SIG-M5 treated with dmso at 0.1 percent for 504 hours (cell line): ENCODE results near the gene SCGB1D1.
A peak's percentile ranks its signal among the peaks of the same experiment; 100 is the strongest.
"Not testable (repeated sequence)": the region's sequence is repeated elsewhere in the genome, so short reads cannot be mapped to it uniquely, and the experiment has no call there.

ENCODE experiments used
- DNase-seq: peaks from one replicate; lab custom pipeline; 2025; ENCODE audit not compliant: unreplicated experiment; lab: John Stamatoyannopoulos, UW

The SCGB1D1 gene

GRCh38 chr11:62157603-62158002 is 32.4 kb upstream of the SCGB1D1 start:
- DNase-seq = no peak

DNA sequence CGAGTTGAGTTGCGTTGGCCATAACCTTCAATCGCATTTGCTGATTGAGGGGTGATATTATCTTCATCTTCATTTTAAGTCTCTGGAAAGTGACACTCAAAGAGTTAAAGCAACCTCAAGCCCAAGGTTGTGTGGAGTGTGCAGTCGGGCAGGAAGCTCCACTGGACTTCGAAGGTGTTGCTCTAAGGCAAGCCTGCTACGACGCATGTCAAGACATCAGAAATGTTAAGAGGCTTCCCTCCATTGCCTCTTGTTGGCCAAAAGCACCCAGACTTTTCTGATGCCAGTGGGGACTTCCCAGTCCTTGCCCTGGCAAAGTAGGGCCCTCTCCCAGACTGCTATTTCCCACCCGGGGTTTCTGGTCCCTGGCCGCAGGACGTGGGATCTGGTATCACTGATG is 23.6 kb upstream of the SCGB1D1 start:
- DNase-seq = no peak

DNA sequence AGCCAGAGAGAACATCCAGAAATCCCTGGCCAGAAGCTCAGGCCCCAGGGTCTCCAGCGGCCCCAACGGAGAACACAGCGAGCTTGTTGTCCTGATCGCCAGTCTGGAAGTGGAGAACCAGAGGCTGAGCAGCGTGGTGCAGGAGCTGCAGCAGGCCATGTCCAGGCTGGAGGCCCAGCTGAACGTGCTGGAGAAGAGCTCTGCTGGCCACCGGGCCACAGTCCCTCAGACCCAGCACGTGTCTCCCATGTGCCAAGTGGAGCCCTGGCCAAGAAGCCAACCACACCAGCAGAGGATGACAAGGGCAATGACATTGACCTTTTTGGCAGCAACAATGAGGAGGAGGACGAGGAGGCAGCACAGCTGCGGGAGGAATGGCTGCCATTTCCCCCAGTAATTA is 20.6 kb upstream of the SCGB1D1 start:
- no peak for DNase-seq

GRCh38 chr11:62169935-62170334 is 20.1 kb upstream of the SCGB1D1 start:
- no peak for DNase-seq

DNA sequence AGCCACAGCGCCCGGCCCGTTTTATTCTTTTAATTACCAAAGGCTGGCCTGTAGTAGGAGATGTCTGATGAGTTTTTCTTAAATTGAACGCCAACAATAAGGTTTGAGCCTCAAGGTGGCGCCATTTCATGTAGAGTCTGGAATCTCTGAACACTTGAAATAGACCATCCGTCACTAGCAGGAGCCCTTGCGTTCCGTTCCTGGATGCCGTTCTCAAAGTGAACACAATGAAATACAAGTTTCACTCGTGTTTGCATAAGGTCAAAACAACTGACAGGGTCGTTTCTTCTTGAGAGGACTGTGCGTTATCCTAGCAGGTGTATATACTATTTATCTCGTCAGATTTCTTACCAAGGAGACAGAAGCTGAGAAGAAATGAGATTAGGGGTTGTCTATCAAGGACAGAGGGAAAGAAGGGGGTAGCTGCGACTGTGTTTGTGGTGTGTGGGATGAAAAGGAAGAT is 18.7 kb upstream of the SCGB1D1 start:
- DNase-seq = peak; percentile 88

- no peak for DNase-seq
Observed at GRCh38 chr11:62172294-62172693, 17.7 kb upstream of the SCGB1D1 start.

GRCh38 chr11:62176766-62177165 is 13.2 kb upstream of the SCGB1D1 start:
- DNase-seq = no peak

- DNase-seq = no peak
Observed at GRCh38 chr11:62179995-62180394, 10.0 kb upstream of the SCGB1D1 start.

- no peak for DNase-seq
Observed at GRCh38 chr11:62181097-62181496, 8.9 kb upstream of the SCGB1D1 start.

DNA sequence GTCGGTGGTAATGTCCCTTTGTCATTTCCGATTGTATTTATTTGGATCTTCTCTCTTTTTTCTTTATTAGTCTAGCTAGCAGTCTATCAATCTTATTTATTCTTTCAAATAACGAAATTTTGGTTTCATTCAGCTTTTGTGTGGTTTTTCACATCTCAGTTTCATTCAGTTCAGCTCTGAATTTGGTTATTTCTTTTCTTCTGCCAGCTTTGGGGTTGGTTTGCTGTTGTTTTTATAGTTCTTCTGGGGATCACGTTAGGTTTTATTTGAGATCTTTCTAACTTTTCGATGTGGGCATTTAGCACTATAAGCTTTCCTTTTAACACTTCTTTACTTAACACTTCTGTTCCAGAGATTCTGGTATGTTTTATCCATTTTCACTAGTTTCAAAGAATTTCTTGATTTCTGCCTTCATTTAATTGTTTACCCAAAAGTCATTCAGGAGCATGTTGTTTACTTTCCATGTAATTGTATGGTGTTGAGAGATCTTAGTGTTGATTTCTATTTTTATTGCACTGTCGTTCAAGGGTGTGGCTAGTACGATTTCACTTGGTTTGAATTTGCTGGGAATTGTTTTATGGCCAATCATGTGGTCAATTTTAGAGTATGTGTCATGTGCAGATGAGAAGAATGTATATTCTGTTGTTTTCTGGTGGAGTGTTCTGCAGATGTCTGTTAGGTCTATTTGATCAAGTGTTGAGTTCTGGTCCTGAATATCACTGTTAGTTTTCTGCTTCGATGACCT is 7.7 kb upstream of the SCGB1D1 start:
- DNase-seq = no peak

DNA sequence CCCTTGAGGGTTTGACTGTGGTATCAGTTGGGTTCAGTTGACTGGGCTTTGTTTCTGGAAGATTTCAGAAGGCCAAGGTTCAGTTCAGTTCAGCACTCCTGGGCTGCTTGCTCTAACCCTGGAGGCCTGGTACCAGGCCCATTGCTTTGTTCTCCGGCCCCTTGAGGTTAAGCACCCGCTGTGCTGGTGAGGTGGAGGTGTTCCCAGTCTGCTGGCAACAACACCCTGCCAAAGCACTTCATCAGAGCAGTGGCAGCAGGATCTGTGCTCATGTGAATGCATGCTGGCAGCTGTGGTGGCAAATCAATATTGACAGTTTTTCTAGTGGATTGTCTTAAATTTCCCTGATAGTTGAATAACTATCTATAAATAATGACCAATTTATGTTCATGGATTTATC is 3.8 kb upstream of the SCGB1D1 start:
- no peak for DNase-seq

GRCh38 chr11:62193952-62194351 is 3.9 kb downstream of the SCGB1D1 start:
- no peak for DNase-seq

DNA sequence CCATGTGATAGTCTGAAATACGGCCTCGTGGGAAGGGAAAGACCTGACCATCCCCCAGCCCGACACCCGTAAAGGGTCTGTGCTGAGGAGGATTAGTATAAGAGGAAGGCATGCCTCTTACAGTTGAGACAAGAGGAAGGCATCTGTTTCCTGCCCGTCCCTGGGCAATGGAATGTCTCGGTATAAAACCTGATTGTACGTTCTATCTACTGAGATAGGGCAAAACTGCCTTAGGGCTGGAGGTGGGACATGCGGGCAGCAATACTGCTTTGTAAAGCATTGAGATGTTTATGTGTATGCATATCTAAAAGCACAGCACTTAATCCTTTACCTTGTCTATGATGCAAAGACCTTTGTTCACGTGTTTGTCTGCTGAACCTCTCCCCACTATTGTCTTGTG is 5.0 kb downstream of the SCGB1D1 start:
- not testable (repeated sequence) for DNase-seq

DNA sequence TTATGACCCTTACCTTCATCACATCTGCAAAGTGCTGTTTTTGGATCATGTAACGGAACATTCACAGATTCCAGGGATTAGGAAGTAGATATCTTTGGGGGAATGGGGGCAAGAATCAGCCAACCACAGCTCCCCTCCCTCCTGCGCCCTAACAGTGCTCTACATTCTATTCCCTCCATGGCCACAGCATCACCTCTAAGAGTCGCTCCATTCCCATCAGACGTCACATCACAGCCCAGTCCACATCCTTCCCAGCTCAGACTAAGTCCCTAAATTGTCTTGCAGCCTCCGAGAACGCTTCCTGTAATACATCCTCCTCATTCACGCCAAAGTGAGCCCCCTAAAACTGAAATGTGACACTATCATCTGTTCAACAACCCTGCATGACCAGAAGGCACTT is 5.9 kb downstream of the SCGB1D1 start:
- DNase-seq = no peak

- DNase-seq = not testable (repeated sequence)
Observed at GRCh38 chr11:62197400-62197799, 7.4 kb downstream of the SCGB1D1 start.

- no peak for DNase-seq
Observed at GRCh38 chr11:62201376-62201775, 11.4 kb downstream of the SCGB1D1 start.

DNA sequence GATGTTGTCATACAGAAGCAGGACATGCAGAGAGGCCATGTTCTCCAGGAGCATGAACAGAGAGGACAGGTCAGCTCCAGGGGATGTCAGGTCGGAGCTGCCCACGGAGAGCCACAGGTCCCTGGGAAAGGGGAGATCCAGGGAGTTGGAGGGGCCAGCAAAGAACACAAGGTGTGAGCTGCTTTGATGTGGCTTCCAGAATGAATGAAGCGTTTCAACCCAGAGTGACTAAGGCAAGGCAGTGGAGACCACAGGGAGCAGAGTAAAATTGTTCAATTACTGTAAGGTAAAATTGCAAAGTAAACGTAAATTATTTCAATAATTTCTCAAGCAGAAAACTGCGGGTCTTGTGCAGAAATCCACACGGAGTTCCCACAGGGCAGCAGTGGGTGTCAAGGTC is 12.9 kb downstream of the SCGB1D1 start:
- DNase-seq = no peak

DNA sequence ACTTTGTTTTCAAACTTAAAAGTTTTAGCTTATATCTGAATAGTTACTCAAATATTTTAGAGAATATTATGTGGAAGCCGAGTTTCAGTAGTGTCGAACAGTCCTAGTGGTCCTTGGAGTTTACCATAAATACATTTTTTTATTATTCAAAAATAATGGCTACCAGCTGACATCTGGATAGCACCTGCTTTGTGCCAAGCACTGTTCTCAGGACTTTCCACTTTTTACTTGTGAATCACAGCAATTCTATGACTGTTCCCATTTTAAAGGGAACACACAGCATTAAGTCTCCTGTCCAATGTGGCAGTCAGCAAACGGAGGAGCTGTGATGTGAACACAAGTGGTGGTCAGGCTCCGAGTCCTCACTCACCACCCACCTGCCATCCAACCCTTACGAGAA is 14.4 kb downstream of the SCGB1D1 start:
- DNase-seq = no peak

GRCh38 chr11:62205441-62205840 is 15.4 kb downstream of the SCGB1D1 start:
- DNase-seq = no peak

DNA sequence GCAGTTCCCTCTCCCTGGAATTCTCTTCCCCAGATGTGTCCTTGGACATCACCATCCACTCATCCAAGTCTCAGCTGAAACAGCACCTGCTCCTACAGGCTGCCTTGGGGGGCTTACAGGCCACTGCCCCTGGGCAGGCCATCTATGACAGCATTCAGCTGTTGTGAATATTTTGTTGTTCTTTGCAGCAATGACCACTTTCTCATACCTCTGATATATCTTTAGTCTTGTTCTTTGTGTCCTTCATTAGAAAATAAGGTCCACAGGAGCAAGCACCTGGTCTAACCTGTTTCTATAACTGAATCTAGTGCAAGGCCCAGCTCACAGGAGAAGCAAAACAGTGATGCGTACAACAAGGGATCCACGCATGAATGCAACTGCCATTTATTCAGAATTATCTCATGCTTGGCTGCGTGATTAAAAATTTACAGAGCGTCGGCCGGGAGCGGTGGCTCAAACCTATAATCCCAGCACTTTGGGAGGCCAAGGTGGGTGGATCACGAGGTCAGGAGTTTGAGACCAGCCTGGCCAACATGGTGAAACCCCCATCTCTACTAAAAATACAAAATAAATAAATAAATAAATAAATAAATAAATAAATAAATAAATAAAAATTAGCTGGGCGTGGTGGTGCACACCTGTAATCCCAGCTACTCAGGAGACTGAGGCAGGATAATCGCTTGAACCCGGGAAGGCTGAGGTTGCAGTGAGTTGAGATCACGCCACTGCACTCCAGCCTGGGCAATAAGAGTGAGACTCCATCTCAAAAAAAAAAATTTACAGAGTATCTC is 16.5 kb downstream of the SCGB1D1 start:
- not testable (repeated sequence) for DNase-seq

- DNase-seq = no peak
Observed at GRCh38 chr11:62208785-62209144, 18.7 kb downstream of the SCGB1D1 start.

DNA sequence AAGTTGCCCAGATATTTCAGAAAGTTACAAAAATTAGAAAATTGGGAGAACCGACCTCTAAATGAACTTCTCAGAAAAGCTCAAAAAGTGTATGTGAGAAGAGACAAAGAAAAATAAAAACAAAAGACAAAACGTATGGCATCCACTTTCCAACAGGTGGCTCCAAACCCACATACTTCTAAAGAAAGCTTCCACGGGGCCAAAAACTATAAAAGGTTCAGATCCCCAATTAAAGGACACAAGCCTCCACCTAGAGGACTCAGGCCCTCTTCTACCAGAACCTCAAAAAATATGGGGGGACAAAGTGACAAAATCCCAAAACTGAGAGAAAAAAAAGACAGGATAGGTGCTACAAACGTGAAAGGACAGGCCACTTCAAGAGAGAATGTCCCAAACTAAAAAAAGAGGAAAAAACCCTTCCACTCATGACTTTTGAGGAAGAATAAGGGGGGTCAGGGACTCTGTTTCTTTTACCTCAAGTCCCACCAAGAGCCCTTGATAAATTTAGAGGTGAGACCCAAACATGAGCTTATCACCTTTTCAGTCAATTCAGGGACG is 27.3 kb downstream of the SCGB1D1 start:
- peak; percentile 8 for DNase-seq
